GM12865 (cell line): ENCODE data around the gene PCDH9.

Experiments used
- DNase-seq: peaks from one replicate; pipeline ENCODE4 v3.0.0; 2010; ENCODE audit warnings: low read depth
- H3K4me3 ChIP-seq: 2 replicates; pipeline ENCODE4 v1.5.1; 2011; ENCODE audit warnings: mild to moderate bottlenecking, low read depth, low read length, control low read depth
- CTCF ChIP-seq: IDR thresholded peaks from 2 replicates; pipeline ENCODE4 v1.5.1; 2011; ENCODE audit warnings: low read length, control low read depth, low read depth, inconsistent platforms; ENCODE audit not compliant: insufficient read depth; ENCODE audit errors: missing control alignments

The PCDH9 gene

GRCh38 chr13:66926200-66926850 lies 303.8 kb downstream of the PCDH9 start:
- no peak for DNase-seq

GRCh38 chr13:66922444-66922843 lies 307.7 kb downstream of the PCDH9 start:
- no peak for TF ChIP-seq CTCF
- H3K4me3 ChIP-seq = no peak overlapping the region

More at GRCh38 chr13:66926200-66926850, 303.8 kb downstream of the PCDH9 start:
- no peak for TF ChIP-seq CTCF
- H3K4me3 ChIP-seq = no peak overlapping the region

GRCh38 chr13:66921437-66921836 lies 308.7 kb downstream of the PCDH9 start:
- no peak for TF ChIP-seq CTCF
- no peak overlapping the region for H3K4me3 ChIP-seq
- no peak for DNase-seq

More at GRCh38 chr13:66922444-66922843, 307.7 kb downstream of the PCDH9 start:
- DNase-seq = no peak

- DNase-seq = no peak
- H3K4me3 ChIP-seq = no peak overlapping the region
- TF ChIP-seq CTCF = no peak
Measured at GRCh38 chr13:66915596-66916185, 314.4 kb downstream of the PCDH9 start.

- H3K4me3 ChIP-seq = no peak overlapping the region
- DNase-seq = no peak
- TF ChIP-seq CTCF = no peak
Measured at GRCh38 chr13:66914155-66914554, 316.0 kb downstream of the PCDH9 start.

- H3K4me3 ChIP-seq = no peak overlapping the region
- no peak for DNase-seq
- no peak for TF ChIP-seq CTCF
Measured at GRCh38 chr13:66911411-66911939, 318.7 kb downstream of the PCDH9 start.
